H9 (cell line): ENCODE measurements around the gene AGBL3. TPM values are rescaled to one million over a fixed set of nuclear protein-coding genes. Genes with fewer than 3 reads are reported as not detected.

Experiments used
- DNase-seq: peaks from one replicate; pipeline ENCODE4 v3.0.0-alpha.2; 2017
- H2AFZ ChIP-seq: one replicate; pipeline ENCODE4 v1.6.1; 2013; ENCODE audit warnings: mild to moderate bottlenecking, low read length, control low read depth, moderate library complexity
- H2AK5ac ChIP-seq: 2 replicates; pipeline ENCODE4 v1.6.1; 2013; ENCODE audit warnings: low read length, control low read depth, mixed read lengths; ENCODE audit not compliant: insufficient read length
- H2BK120ac ChIP-seq: one replicate; pipeline ENCODE4 v1.6.1; 2013; ENCODE audit warnings: low read depth, mild to moderate bottlenecking, low read length, control low read depth, inconsistent platforms; ENCODE audit not compliant: poor library complexity, severe bottlenecking
- H2BK12ac ChIP-seq: 2 replicates; pipeline ENCODE4 v1.6.1; 2013; ENCODE audit warnings: low read length, control low read depth, mixed read lengths, low read depth; ENCODE audit not compliant: insufficient read length
- H2BK15ac ChIP-seq: 2 replicates; pipeline ENCODE4 v1.6.1; 2013; ENCODE audit warnings: low read depth, low read length, control low read depth
- H2BK20ac ChIP-seq: one replicate; pipeline ENCODE4 v1.6.1; 2013; ENCODE audit warnings: low read depth, mild to moderate bottlenecking, low read length, control low read depth, inconsistent platforms; ENCODE audit not compliant: poor library complexity, severe bottlenecking
- H2BK5ac ChIP-seq: 2 replicates; pipeline ENCODE4 v1.6.1; 2013; ENCODE audit warnings: low read length, control low read depth, mixed read lengths; ENCODE audit not compliant: insufficient read length
- H3K14ac ChIP-seq: 2 replicates; pipeline ENCODE4 v1.6.1; 2013; ENCODE audit warnings: low read length, control low read depth; ENCODE audit not compliant: insufficient read depth
- H3K18ac ChIP-seq: 2 replicates; pipeline ENCODE4 v1.6.1; 2013; ENCODE audit warnings: low read depth, mild to moderate bottlenecking, mixed read lengths, low read length, control low read depth; ENCODE audit not compliant: insufficient read length
- H3K23ac ChIP-seq: 2 replicates; pipeline ENCODE4 v1.6.1; 2013; ENCODE audit warnings: low read length, control low read depth, mixed read lengths, low read depth; ENCODE audit not compliant: insufficient read length
- H3K23me2 ChIP-seq: 2 replicates; pipeline ENCODE4 v1.6.1; 2013; ENCODE audit warnings: low read depth, mild to moderate bottlenecking, mixed read lengths, low read length, control low read depth; ENCODE audit not compliant: insufficient read length, poor library complexity, severe bottlenecking
- H3K27ac ChIP-seq: 2 replicates; pipeline ENCODE4 v1.5.1; 2013; ENCODE audit warnings: low read length, control low read depth, mixed read lengths, low read depth; ENCODE audit not compliant: insufficient read length
- H3K27me3 ChIP-seq: 2 replicates; pipeline ENCODE4 v1.6.1; 2013; ENCODE audit warnings: low read length, control low read depth, inconsistent platforms; ENCODE audit not compliant: insufficient read depth
- H3K4ac ChIP-seq: 2 replicates; pipeline ENCODE4 v1.6.1; 2013; ENCODE audit warnings: low read depth, mild to moderate bottlenecking, control low read depth, inconsistent platforms, low read length, moderate library complexity
- H3K4me1 ChIP-seq: 2 replicates; pipeline ENCODE4 v1.6.1; 2013; ENCODE audit warnings: low read length, control low read depth, inconsistent platforms; ENCODE audit not compliant: insufficient read depth
- H3K4me2 ChIP-seq: 2 replicates; pipeline ENCODE4 v1.6.1; 2013; ENCODE audit warnings: low read length, control low read depth, mixed read lengths; ENCODE audit not compliant: insufficient read length, insufficient read depth
- H3K56ac ChIP-seq: 2 replicates; pipeline ENCODE4 v1.6.1; 2013; ENCODE audit warnings: low read depth, mild to moderate bottlenecking, mixed read lengths, low read length, control low read depth; ENCODE audit not compliant: insufficient read length
- H3K79me1 ChIP-seq: 2 replicates; pipeline ENCODE4 v1.6.1; 2013; ENCODE audit warnings: low read depth, mild to moderate bottlenecking, moderate library complexity, low read length, control low read depth, inconsistent platforms; ENCODE audit not compliant: insufficient read depth, poor library complexity, severe bottlenecking
- H3K79me2 ChIP-seq: 2 replicates; pipeline ENCODE4 v1.6.1; 2013; ENCODE audit warnings: low read length, control low read depth, inconsistent platforms; ENCODE audit not compliant: insufficient read depth
- H3K9ac ChIP-seq: 2 replicates; pipeline ENCODE4 v1.6.1; 2013; ENCODE audit warnings: low read length, control low read depth, mixed read lengths; ENCODE audit not compliant: insufficient read length; ENCODE audit errors: extremely low read depth
- H3K9me3 ChIP-seq: one replicate; pipeline ENCODE4 v1.6.1; 2013; ENCODE audit warnings: low read depth, low read length, inconsistent platforms; ENCODE audit not compliant: control insufficient read depth
- H3T11ph ChIP-seq: one replicate; pipeline ENCODE4 v1.6.1; 2013; ENCODE audit warnings: mild to moderate bottlenecking, low read length, control low read depth, inconsistent platforms
- H4K20me1 ChIP-seq: one replicate; pipeline ENCODE4 v1.6.1; 2013; ENCODE audit not compliant: control insufficient read depth, insufficient read length, insufficient read depth
- H4K5ac ChIP-seq: 2 replicates; pipeline ENCODE4 v1.6.1; 2013; ENCODE audit warnings: low read depth, mild to moderate bottlenecking, mixed read lengths, low read length, control low read depth; ENCODE audit not compliant: insufficient read length
- H4K8ac ChIP-seq: replicated peaks from 2 replicates; pipeline ENCODE4 v1.6.1; 2013; ENCODE audit warnings: low read length, control low read depth, mixed read lengths, low read depth; ENCODE audit not compliant: insufficient read length
- H4K91ac ChIP-seq: 2 replicates; pipeline ENCODE4 v1.6.1; 2013; ENCODE audit warnings: low read depth, mild to moderate bottlenecking, moderate library complexity, mixed read lengths, low read length, control low read depth; ENCODE audit not compliant: insufficient read length
- H3K27ac Mint-ChIP-seq, 3 experiments: 2 replicates in 2 of 3; 3 replicates in 1 of 3; pipeline ENCODE4 v1.8.0; 2020 to 2021; ENCODE audit warnings: mixed read lengths in 3 of 3, mild to moderate bottlenecking in 1 of 3, moderate library complexity in 1 of 3
- H3K27me3 Mint-ChIP-seq: 2 replicates; pipeline ENCODE4 v1.8.0; 2021; ENCODE audit warnings: low read depth, mild to moderate bottlenecking, moderate library complexity, mixed read lengths
- H3K36me3 Mint-ChIP-seq, 3 experiments: 2 replicates in 2 of 3; 3 replicates in 1 of 3; pipeline ENCODE4 v1.8.0; 2020 to 2021; ENCODE audit warnings: low read depth in 3 of 3, mixed read lengths in 3 of 3; ENCODE audit not compliant: insufficient read depth in 1 of 3
- H3K4me1 Mint-ChIP-seq, 2 experiments: 2 replicates each; pipeline ENCODE4 v1.8.0; 2020; ENCODE audit warnings: mixed read lengths in 2 of 2
- H3K4me3 Mint-ChIP-seq, 2 experiments: 2 replicates in 1 of 2; 3 replicates in 1 of 2; pipeline ENCODE4 v1.8.0; 2020 to 2021; ENCODE audit warnings: mild to moderate bottlenecking in 2 of 2, mixed read lengths in 2 of 2, moderate library complexity in 1 of 2
- H3K9me3 Mint-ChIP-seq, 2 experiments: 2 replicates in 1 of 2; 3 replicates in 1 of 2; pipeline ENCODE4 v1.8.0; 2020; ENCODE audit warnings: mild to moderate bottlenecking in 2 of 2, mixed read lengths in 2 of 2, moderate library complexity in 1 of 2
- CTCF ChIP-seq: fragments of 200-600 bp; sonication (generic); conservative IDR thresholded peaks from 3 replicates; pipeline ENCODE4 v1.8.0; 2021; ENCODE audit warnings: antibody characterized with exemption, mild to moderate bottlenecking
- total RNA-seq: library from RNA; stranded (reverse); gene quantifications from 2 replicates; pipeline ENCODE4 v1.2.1, GENCODE V29; 2021

AGBL3 gene
- total RNA-seq, 1 experiment from 2014 or later: 2.4 TPM

- TF ChIP-seq CTCF: no peak
- H3K79me1 ChIP-seq: no peaks in the 10 kb centered on the region
- no peak overlapping the region for H3K18ac ChIP-seq
- no peak overlapping the region for H3K9ac ChIP-seq
- H4K91ac ChIP-seq: no peak overlapping the region
- H3K4me2 ChIP-seq: no peak overlapping the region
- no peaks in the 10 kb centered on the region for H3K27me3 ChIP-seq
- H3K23ac ChIP-seq: no peak overlapping the region
- H3K23me2 ChIP-seq: no peaks in the 10 kb centered on the region
- no peaks in the 10 kb centered on the region for H4K20me1 ChIP-seq
- no peak overlapping the region for H2BK12ac ChIP-seq
- H3K9me3 ChIP-seq: no peaks in the 10 kb centered on the region
- no peak overlapping the region for H2AFZ ChIP-seq
- H3K27me3 Mint-ChIP-seq: no peaks in the 10 kb centered on the region
- H3K56ac ChIP-seq: no peak overlapping the region
- H3K36me3 Mint-ChIP-seq: peaks cover under 1 to 15% (median 8%) of the 10 kb centered on the region in 3 experiments; a peak in 6 of 7 replicates
- peaks cover 11 to 20% of the 10 kb centered on the region in 2 experiments for H3K4me1 Mint-ChIP-seq
- H2BK15ac ChIP-seq: no peak overlapping the region
- H3K27ac Mint-ChIP-seq: peak overlapping the region in 2 of 3 experiments; percentile 35 to 37; a peak in 2 of 7 replicates
- H2BK20ac ChIP-seq: no peak overlapping the region
- H3K4ac ChIP-seq: no peak overlapping the region
- H3K27ac ChIP-seq: no peak overlapping the region
- H3K9me3 Mint-ChIP-seq: no peaks in the 10 kb centered on the region
- no peak overlapping the region for H4K8ac ChIP-seq
- H3T11ph ChIP-seq: no peak overlapping the region
- H3K4me1 ChIP-seq: no peaks in the 10 kb centered on the region
- no peak overlapping the region for H2AK5ac ChIP-seq
- H4K5ac ChIP-seq: no peak overlapping the region
- no peak overlapping the region for H2BK5ac ChIP-seq
- no peak overlapping the region for H3K4me3 Mint-ChIP-seq
- no peaks in the 10 kb centered on the region for H3K79me2 ChIP-seq
- DNase-seq: no peak
- no peak overlapping the region for H2BK120ac ChIP-seq
- H3K14ac ChIP-seq: no peak overlapping the region
Observed at GRCh38 chr7:134940729-134941128, 45.6 kb upstream of the AGBL3 start.
